HepG2 (cell line): ENCODE data around the gene GRIP1. TPM values are rescaled to one million over a fixed set of nuclear protein-coding genes. Genes with fewer than 3 reads are reported as not detected.

Experiments
- ATAC-seq: fragments of 200-7000 bp; cut with Tn5 transposase; 3 replicates; pipeline ENCODE4 v1.9.1; 2020; ENCODE audit warnings: mild to moderate bottlenecking, moderate library complexity
- BruUV-seq: library from RNA; stranded (reverse); fragments of 400-500 nt; replicated peaks from 2 replicates; lab custom pipeline; 2021; lab: Mats Ljungman, UMichigan
- CTCF ChIA-PET: fragments of 300-600 bp; formaldehyde crosslinking; extraction: SDS; loops from one replicate; lab custom pipeline; 2021; ENCODE audit warnings: low total read pairs, inconsistent platforms, low intra/inter-chr PET ratio; lab: Yijun Ruan, JAX
- POLR2A ChIA-PET: fragments of 350-600 bp; sonication (Branson Sonifier 250); formaldehyde crosslinking; loops from one replicate; lab custom pipeline; 2020; ENCODE audit warnings: antibody characterized with exemption, inconsistent platforms; lab: Yijun Ruan, JAX
- DNase-seq: peaks from one replicate; pipeline ENCODE4 v3.0.0-alpha.2; 2015; ENCODE audit warnings: low spot score
- FAIRE-seq: peaks from 3 replicates; lab custom pipeline; 2011; peaks lifted over from hg19 to GRCh38; lab: Jason Lieb, UNC
- H2AFZ ChIP-seq: one replicate; pipeline ENCODE4 v1.6.1; 2011; ENCODE audit warnings: low read length, inconsistent platforms
- H3K27ac ChIP-seq: fragments of 300-600 bp; 3 replicates; pipeline ENCODE4 v1.8.0; 2011; ENCODE audit warnings: mixed run types, mild to moderate bottlenecking, mixed read lengths, low read length, inconsistent platforms; ENCODE audit not compliant: insufficient read depth; ENCODE audit errors: extremely low read length
- H3K27me3 ChIP-seq, 2 experiments: fragments of 200-600 bp in 1 of 2; 2 replicates in 1 of 2; 3 replicates in 1 of 2; pipeline versions ENCODE4 v1.6.0 to v1.8.0; 2011; ENCODE audit warnings: low read length in 2 of 2, mild to moderate bottlenecking in 2 of 2, moderate library complexity in 2 of 2, inconsistent platforms in 1 of 2; ENCODE audit not compliant: insufficient read depth in 2 of 2, control insufficient read depth in 1 of 2
- H3K36me3 ChIP-seq, 2 experiments: fragments of 200-600 bp in 1 of 2; replicated peaks in 1 of 2; 2 replicates in 1 of 2; 3 replicates in 1 of 2; pipeline versions ENCODE4 v1.5.1 to v1.8.0; 2011; ENCODE audit warnings: low read length in 2 of 2, inconsistent platforms in 1 of 2; ENCODE audit not compliant: insufficient read depth in 2 of 2, control insufficient read depth in 1 of 2
- H3K4me1 ChIP-seq: 2 replicates; pipeline ENCODE4 v1.5.1; 2012; ENCODE audit warnings: low read length, inconsistent platforms; ENCODE audit not compliant: insufficient read depth
- H3K4me2 ChIP-seq: 2 replicates; pipeline ENCODE4 v1.6.0; 2011; ENCODE audit warnings: low read depth, low read length, inconsistent platforms
- H3K4me3 ChIP-seq, 3 experiments: fragments of 200-600 bp in 1 of 3; sonication (generic), shearing (Covaris generic) in 1 of 3; replicated peaks in 1 of 3; 2 replicates each; pipeline ENCODE4 v1.5.1; 2011 to 2016; ENCODE audit warnings: low read length in 3 of 3, inconsistent platforms in 2 of 3, low read depth in 2 of 3, mild to moderate bottlenecking in 2 of 3, control low read depth in 1 of 3, mixed read lengths in 1 of 3; ENCODE audit not compliant: insufficient read depth in 1 of 3
- H3K79me2 ChIP-seq: one replicate; pipeline ENCODE4 v1.6.1; 2011; ENCODE audit warnings: low read length, inconsistent platforms; ENCODE audit not compliant: insufficient read depth
- H3K9ac ChIP-seq: 2 replicates; pipeline ENCODE4 v1.6.0; 2011; ENCODE audit warnings: mild to moderate bottlenecking, low read depth, low read length, inconsistent platforms; ENCODE audit not compliant: insufficient read depth
- H3K9me3 ChIP-seq: 2 replicates; pipeline ENCODE4 v1.5.1; 2012; ENCODE audit warnings: mild to moderate bottlenecking, low read length
- H4K20me1 ChIP-seq: 2 replicates; pipeline ENCODE4 v1.6.0; 2011; ENCODE audit warnings: inconsistent platforms, mild to moderate bottlenecking, low read length, moderate library complexity; ENCODE audit not compliant: insufficient read depth
- KDM5A ChIP-seq: fragments of 200-600 bp; sonication (generic); IDR thresholded peaks from 2 replicates; pipeline ENCODE4 v1.7.0; 2018; ENCODE audit warnings: antibody characterized with exemption, mild to moderate bottlenecking, low read length, borderline replicate concordance
- KLF12 ChIP-seq: sonication (generic); formaldehyde crosslinking; IDR thresholded peaks from 2 replicates; pipeline ENCODE4 v1.4.0; 2020; ENCODE audit warnings: missing genetic modification reagents, borderline replicate concordance
- NR1H2 ChIP-seq: sonication (generic); formaldehyde crosslinking; IDR thresholded peaks from 2 replicates; pipeline ENCODE4 v1.8.1; 2022; ENCODE audit warnings: low read depth, missing genetic modification reagents, borderline replicate concordance
- NR2F2 ChIP-seq: IDR thresholded peaks from 2 replicates; pipeline ENCODE4 v1.6.1; 2012; ENCODE audit warnings: low read depth, inconsistent platforms, borderline replicate concordance
- NR3C1 ChIP-seq: sonication (generic); formaldehyde crosslinking; IDR thresholded peaks from 2 replicates; pipeline ENCODE4 v1.4.0; 2020; ENCODE audit warnings: missing genetic modification reagents
- PHF20 ChIP-seq: sonication (generic); formaldehyde crosslinking; IDR thresholded peaks from 2 replicates; pipeline ENCODE4 v1.5.0; 2020; ENCODE audit warnings: mild to moderate bottlenecking, missing genetic modification reagents
- SPEN ChIP-seq: sonication (generic); formaldehyde crosslinking; IDR thresholded peaks from 2 replicates; pipeline ENCODE4 v1.5.1; 2020; ENCODE audit warnings: low read depth, mild to moderate bottlenecking, missing genetic modification reagents
- TAF1 ChIP-seq: sonication (generic); formaldehyde crosslinking; IDR thresholded peaks from 2 replicates; pipeline ENCODE4 v1.4.0; 2020; ENCODE audit warnings: missing genetic modification reagents
- WIZ ChIP-seq: sonication (generic); formaldehyde crosslinking; IDR thresholded peaks from 2 replicates; pipeline ENCODE4 v1.5.1; 2020; ENCODE audit warnings: mild to moderate bottlenecking, missing genetic modification reagents
- ZFP82 ChIP-seq: sonication (generic); formaldehyde crosslinking; IDR thresholded peaks from 2 replicates; pipeline ENCODE4 v1.5.1; 2020; ENCODE audit warnings: mild to moderate bottlenecking, missing genetic modification reagents, borderline replicate concordance
- ZFYVE20 ChIP-seq: sonication (generic); formaldehyde crosslinking; IDR thresholded peaks from 2 replicates; pipeline ENCODE4 v1.8.0; 2023; ENCODE audit warnings: low read depth, mild to moderate bottlenecking, moderate library complexity, missing genetic modification reagents, borderline replicate concordance
- ZNF256 ChIP-seq: sonication (generic); formaldehyde crosslinking; conservative IDR thresholded peaks from 2 replicates; pipeline ENCODE4 v1.4.0; 2020; ENCODE audit warnings: missing genetic modification reagents
- WGBS: methylation state at CpG from one replicate; pipeline ENCODE4 v1.1.6; 2017; ENCODE audit warnings: low lambda C conversion rate; 5-methylcytosine and 5-hydroxymethylcytosine counted together
- in situ Hi-C: cut with HindIII; loops from 2 replicates; pipeline ENCODE4 v1.10.0; 2017; ENCODE audit warnings: low pct_unique_long_range_greater_than_20kb; ENCODE audit not compliant: extremely low pct_ligation_motif_present
- intact Hi-C: fragments of 100-400 bp; cut with micrococcal nuclease; formaldehyde crosslinking; loops from one replicate; pipeline ENCODE4 v1.10.0; 2022; ENCODE audit not compliant: unreplicated experiment
- polyA plus RNA-seq, 8 experiments: library from polyadenylated mRNA; depleted of rRNA in 3 of 8; stranded (reverse) in 7 of 8; unstranded in 1 of 8; fragments of >200 nt; fragmentation: Illumina TruSeq in 4 of 8; extraction: Trizol in 4 of 8; gene quantifications; 2 replicates each; pipeline versions ENCODE4 v1.2.1 to v1.2.3, GENCODE V29; 2011 to 2016; ENCODE audit warnings: low read depth in 4 of 8, missing spikeins in 1 of 8, mixed read lengths in 1 of 8; ENCODE audit not compliant: insufficient read depth in 1 of 8
- total RNA-seq, 5 experiments: library from RNA; depleted of rRNA; stranded (reverse); fragments of >200 nt; fragmentation: Illumina TruSeq; extraction: Trizol; gene quantifications; 2 replicates each; pipeline ENCODE4 v1.2.3, GENCODE V29; 2016; ENCODE audit warnings: low read depth in 1 of 5
- TF ChIP-seq, protein P1 (sequence below): sonication (generic); formaldehyde crosslinking; IDR thresholded peaks from 2 replicates; pipeline ENCODE4 v1.4.0; 2020; ENCODE audit warnings: mild to moderate bottlenecking, missing genetic modification reagents
- TF ChIP-seq, protein P2 (sequence below): sonication (generic); formaldehyde crosslinking; IDR thresholded peaks from 2 replicates; pipeline ENCODE4 v1.5.0; 2020; ENCODE audit warnings: mild to moderate bottlenecking, missing genetic modification reagents

Gene GRIP1
- total and polyA plus RNA-seq, 2 of the 13 experiments (the other 11 are each of a cell fraction or from before 2014, with no cell fraction given): not detected

DNA sequence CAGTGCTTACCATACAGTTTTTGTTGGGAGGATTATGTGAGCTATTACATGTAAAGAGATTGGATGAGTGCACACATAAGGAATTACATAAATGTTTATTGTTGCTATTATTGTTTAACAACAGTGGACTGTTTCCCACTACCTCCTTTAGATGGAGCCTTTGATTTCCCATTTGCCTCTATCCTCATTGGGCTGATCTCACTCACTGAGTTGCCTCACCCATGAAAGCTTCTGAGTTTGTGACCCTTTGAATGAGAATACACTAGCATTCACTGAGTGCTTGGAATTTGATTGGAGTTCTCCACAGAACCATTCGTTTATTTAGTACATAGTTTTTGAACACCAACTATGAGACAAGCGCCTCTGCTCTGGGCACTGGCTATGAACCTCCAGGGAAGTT, 255.6 kb downstream of the GRIP1 start:
- Histone ChIP-seq H3K9ac (no peak overlapping the region), H3K4me3 (no peak overlapping the region), H3K9me3 (no peaks in the 10 kb centered on the region), H3K4me1 (no peaks in the 10 kb centered on the region), H3K27me3 (no peaks in the 10 kb centered on the region; a peak in 1 of 5 replicates), H4K20me1 (no peaks in the 10 kb centered on the region), H3K27ac (no peak overlapping the region), H2AFZ (no peak overlapping the region), H3K36me3 (no peaks in the 10 kb centered on the region), H3K79me2 (no peaks in the 10 kb centered on the region), H3K4me2 (no peak overlapping the region)
- no peak for DNase-seq
- in situ Hi-C loops: no loop called here
- intact Hi-C loops: no loop called here
- BruUV-seq: no TSS peak
- ATAC-seq: no peak
- POLR2A ChIA-PET: no interaction called here
- FAIRE-seq: no peak
- CTCF ChIA-PET: no interaction called here
- TF ChIP-seq, protein P1, sequence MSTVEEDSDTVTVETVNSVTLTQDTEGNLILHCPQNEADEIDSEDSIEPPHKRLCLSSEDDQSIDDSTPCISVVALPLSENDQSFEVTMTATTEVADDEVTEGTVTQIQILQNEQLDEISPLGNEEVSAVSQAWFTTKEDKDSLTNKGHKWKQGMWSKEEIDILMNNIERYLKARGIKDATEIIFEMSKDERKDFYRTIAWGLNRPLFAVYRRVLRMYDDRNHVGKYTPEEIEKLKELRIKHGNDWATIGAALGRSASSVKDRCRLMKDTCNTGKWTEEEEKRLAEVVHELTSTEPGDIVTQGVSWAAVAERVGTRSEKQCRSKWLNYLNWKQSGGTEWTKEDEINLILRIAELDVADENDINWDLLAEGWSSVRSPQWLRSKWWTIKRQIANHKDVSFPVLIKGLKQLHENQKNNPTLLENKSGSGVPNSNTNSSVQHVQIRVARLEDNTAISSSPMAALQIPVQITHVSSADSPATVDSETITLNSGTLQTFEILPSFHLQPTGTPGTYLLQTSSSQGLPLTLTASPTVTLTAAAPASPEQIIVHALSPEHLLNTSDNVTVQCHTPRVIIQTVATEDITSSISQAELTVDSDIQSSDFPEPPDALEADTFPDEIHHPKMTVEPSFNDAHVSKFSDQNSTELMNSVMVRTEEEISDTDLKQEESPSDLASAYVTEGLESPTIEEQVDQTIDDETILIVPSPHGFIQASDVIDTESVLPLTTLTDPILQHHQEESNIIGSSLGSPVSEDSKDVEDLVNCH (CRISPR knock-in tag): no peak
- no peak for TF ChIP-seq PHF20 (CRISPR knock-in tag)
- 9% methylated on average over 2 of the region's 2 CpGs for WGBS

DNA sequence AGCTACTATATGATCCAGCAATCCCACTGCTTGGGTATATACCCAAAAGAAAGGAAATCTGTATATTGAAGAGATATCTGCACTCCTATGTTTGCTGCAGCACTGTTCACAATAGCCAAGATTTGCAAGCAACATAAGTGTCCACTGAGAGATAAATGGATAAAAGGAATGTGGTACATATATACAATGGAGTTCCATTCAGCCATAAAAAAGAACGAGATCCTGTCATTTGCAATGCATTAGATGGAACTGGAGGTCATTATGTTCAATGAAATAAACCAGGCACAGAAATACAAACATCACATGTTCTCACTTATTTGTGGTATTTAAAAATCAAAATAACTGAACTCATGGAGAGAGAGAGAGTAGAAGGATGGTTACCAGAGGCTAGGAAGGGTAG, 260.0 kb downstream of the GRIP1 start:
- H3K27me3 ChIP-seq: no peaks in the 10 kb centered on the region
- H3K4me1 ChIP-seq: no peaks in the 10 kb centered on the region
- no peak for DNase-seq
- H3K4me2 ChIP-seq: no peak overlapping the region
- H3K27ac ChIP-seq: no peak overlapping the region
- no peak for FAIRE-seq
- H3K79me2 ChIP-seq: no peaks in the 10 kb centered on the region
- no peaks in the 10 kb centered on the region for H3K36me3 ChIP-seq
- 4% methylated on average over 1 of the region's 1 CpG for WGBS
- H4K20me1 ChIP-seq: no peaks in the 10 kb centered on the region
- no peak overlapping the region for H2AFZ ChIP-seq
- BruUV-seq: no TSS peak
- ChIA-PET CTCF (no interaction called here), POLR2A (no interaction called here)
- no peaks in the 10 kb centered on the region for H3K9me3 ChIP-seq
- no peak for ATAC-seq
- intact Hi-C loops: no loop called here
- no peak overlapping the region for H3K9ac ChIP-seq
- in situ Hi-C loops: no loop called here
- no peak overlapping the region for H3K4me3 ChIP-seq
- TF ChIP-seq SPEN (CRISPR knock-in tag) (no peak), ZNF256 (no peak), WIZ (CRISPR knock-in tag) (no peak), ZFP82 (no peak), NR1H2 (CRISPR knock-in tag) (no peak), ZFYVE20 (CRISPR knock-in tag) (no peak), KLF12 (CRISPR knock-in tag) (no peak), NR2F2 (no peak), TAF1 (CRISPR knock-in tag) (no peak), KDM5A (no peak), NR3C1 (CRISPR knock-in tag) (no peak)
- TF ChIP-seq, protein P2, sequence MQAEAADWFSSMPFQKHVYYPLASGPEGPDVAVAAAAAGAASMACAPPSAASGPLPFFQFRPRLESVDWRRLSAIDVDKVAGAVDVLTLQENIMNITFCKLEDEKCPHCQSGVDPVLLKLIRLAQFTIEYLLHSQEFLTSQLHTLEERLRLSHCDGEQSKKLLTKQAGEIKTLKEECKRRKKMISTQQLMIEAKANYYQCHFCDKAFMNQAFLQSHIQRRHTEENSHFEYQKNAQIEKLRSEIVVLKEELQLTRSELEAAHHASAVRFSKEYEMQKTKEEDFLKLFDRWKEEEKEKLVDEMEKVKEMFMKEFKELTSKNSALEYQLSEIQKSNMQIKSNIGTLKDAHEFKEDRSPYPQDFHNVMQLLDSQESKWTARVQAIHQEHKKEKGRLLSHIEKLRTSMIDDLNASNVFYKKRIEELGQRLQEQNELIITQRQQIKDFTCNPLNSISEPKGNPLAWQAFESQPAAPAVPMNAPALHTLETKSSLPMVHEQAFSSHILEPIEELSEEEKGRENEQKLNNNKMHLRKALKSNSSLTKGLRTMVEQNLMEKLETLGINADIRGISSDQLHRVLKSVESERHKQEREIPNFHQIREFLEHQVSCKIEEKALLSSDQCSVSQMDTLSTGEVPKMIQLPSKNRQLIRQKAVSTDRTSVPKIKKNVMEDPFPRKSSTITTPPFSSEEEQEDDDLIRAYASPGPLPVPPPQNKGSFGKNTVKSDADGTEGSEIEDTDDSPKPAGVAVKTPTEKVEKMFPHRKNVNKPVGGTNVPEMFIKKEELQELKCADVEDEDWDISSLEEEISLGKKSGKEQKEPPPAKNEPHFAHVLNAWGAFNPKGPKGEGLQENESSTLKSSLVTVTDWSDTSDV (CRISPR knock-in tag): no peak
- TF ChIP-seq, all 625 proteins: peak for 0
